GM21717 (cell line): Measurements from ENCODE around the gene OR6B3.
"Not testable (repeated sequence)": the region's sequence is repeated elsewhere in the genome, so short reads cannot be mapped to it uniquely, and the experiment has no call there.

Experiments used
- ATAC-seq: cut with Tn5 transposase; IDR thresholded peaks from one replicate; pipeline ENCODE4 v1.9.1; 2021; ENCODE audit warnings: mild to moderate bottlenecking, moderate library complexity; ENCODE audit not compliant: unreplicated experiment

OR6B3 gene

DNA sequence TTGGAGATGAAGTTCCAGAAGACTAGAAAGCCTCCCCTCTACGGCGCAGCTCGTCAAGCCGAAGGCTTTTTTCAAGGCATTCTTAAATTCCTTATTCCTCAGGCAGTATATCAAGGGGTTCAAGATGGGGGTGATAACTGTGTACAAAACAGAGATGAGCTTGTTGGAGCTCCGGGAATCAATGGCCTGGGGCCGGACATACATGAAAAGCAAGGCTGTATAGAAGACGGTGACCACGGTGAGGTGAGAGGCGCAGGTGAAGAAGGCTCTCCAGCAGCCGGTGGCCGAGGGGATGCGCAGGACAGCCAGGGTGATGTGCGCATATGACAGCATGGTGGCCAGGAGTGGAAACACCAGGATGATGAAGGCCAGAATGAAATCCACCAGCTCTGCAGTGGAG is 8.2 kb downstream of the OR6B3 start:
- no peak for ATAC-seq

DNA sequence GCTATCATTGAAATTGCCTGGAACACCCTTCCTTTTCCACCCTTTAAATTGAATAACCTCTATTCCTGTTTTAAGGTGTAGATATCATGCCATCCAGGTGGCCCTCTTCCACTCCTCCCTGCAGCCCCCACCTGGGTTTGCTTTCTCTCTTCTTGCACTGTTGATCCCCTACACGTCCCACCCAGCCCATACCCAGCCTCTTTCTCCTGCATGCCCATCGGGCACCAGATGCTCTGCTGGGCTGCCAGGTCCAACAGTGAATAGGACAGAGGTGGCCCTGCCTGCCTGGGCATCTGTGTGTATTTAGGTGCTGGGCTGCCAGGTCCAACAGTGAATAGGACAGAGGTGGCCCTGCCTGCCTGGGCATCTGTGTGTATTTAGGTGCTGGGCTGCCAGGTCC is 9.2 kb downstream of the OR6B3 start:
- ATAC-seq: not testable (repeated sequence)

DNA sequence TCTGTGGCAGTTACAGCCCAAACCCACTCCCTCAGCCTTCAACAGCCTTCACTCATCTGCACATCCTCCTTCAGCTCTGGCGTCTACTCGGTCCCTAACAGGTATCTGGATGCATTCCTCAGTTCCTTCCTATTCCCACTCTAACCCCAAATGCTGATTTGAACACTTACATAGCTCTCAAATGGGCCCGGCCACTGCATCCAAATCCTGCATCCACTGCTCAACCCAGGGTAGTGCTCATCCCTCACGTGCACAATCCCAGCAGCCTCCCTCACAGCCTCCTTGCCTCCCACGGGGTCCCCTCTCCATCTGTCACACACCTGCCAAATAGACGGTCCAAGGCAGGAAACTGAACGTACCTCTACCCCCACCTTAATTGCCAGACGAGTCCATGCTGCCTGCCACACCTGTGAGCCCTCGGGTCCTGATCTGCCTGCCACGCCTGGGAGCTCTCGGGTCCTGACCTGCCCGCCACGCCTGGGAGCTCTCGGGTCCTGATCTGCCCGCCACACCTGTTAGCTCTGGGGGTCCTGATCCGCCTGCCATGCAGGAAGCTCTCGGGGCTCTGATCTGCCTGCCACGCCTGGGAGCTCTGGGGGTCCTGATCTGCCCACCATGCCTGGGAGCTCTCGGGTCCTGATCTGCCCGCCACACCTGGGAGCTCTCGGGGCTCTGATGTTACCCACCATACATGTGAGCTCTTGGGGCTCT is 9.9 kb downstream of the OR6B3 start:
- no peak for ATAC-seq

DNA sequence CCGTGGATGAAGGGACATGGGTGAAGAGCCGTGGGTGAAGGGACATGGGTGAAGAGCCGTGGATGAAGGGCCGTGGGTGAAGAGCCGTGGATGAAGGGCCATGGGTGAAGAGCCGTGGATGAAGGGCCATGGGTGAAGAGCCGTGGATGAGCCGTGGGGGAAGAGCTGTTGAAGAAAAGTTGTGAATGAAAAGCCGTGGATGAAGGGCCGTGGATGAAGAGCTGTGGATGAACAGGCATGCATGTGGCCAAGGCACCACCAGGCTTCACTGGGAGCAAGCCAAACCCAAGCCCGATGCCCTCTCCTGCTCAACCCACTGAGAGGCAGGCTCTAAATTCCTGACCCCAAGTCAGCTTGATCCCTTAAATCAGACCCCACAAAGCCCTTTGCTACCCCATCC is 10.6 kb downstream of the OR6B3 start:
- ATAC-seq: no peak

DNA sequence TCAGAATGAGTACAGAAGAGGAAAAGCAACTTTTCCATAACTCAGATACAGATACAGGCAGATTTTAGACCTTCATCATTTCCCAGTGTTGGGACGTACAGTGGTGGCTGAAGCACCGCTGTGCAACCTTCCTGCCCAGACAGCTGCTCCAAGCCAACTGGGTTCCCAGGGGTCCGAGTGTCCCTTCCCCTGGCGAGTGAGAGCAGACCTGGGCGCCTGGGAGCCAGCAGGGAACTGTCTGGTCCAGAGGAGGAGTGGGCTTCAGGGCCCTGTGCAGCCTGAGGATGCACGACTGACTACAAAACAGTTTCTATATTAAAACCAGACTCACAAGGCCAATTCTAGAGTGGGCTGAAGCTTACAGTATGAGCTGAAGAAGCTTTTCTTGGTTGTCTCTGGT is 12.0 kb downstream of the OR6B3 start:
- no peak for ATAC-seq

GRCh38 chr2:240037358-240037757 is 16.0 kb downstream of the OR6B3 start:
- ATAC-seq: no peak

- ATAC-seq: no peak
Observed at GRCh38 chr2:240033330-240033678, 20.0 kb downstream of the OR6B3 start.

DNA sequence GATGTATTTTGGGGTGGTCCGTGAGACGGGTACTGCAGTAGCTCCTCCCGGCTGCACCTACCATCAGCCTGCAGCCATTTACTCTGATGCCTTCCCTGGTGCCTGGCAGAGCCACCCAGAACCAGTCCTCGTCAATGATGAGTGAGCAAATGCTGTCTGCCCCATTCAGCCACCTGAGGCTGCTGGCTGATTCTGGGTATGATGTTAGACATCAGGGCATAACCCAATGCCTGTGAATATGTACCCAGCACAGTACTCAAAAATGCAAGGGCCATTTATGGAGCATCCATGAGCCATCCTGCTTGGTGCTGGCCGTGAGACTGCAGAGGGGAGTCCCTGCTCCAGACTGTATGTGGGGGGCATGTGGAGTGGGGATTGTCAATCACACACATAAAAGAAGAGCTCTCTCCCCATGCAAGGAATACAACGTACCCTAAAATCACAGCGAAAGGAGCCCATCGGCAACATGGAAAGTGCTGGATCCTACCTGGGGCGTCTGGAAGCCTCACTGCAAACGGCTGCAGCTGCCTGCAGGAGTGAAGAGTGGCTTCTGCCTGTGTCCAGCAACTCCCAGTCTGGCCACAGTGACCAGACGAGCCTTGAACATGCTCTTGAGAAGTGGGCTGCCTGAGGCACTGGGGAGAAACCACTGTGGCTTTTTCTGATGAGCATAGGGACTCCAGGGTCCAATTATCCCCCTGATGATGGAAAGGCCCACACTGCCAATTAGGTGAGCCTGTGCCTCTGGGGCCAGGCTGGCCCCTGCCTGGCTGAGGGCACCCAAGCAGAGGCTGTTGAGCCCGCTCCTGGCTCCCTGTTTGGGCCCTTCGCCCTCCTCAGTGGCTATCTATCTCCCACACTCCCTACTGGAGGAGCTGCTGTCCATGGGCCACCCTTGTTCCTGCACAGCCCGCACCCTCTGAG is 20.7 kb downstream of the OR6B3 start:
- ATAC-seq: no peak

GRCh38 chr2:240030379-240031094 is 22.8 kb downstream of the OR6B3 start, which contains the start of gene OR6B2:
TSS of gene OR6B2 (minus strand) at chr2:240030429. CDS start at chr2:240030429, 0 bp downstream.
- no peak for ATAC-seq

DNA sequence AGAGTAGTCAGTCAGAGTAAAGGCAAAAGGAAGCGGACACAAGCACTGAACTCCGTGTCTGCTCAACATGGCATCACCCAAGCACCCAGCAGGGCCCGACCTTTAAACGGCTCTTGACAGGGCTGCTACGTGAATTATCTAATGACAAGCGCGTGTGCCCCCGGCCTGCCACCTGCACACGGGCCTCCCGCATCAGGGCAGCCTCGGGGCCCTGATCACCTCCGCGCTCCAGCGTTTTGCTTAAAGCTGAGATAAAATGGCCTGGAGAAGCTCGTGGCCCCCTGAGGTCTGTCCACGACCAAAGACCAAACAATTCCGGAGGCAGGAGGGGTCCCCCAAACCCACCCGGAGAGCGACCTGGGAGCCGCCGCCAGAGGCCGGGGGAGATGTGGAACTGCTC is 28.6 kb downstream of the OR6B3 start:
- ATAC-seq: peak; percentile 17

- ATAC-seq: no peak
Observed at GRCh38 chr2:240023792-240024191, 29.5 kb downstream of the OR6B3 start.

DNA sequence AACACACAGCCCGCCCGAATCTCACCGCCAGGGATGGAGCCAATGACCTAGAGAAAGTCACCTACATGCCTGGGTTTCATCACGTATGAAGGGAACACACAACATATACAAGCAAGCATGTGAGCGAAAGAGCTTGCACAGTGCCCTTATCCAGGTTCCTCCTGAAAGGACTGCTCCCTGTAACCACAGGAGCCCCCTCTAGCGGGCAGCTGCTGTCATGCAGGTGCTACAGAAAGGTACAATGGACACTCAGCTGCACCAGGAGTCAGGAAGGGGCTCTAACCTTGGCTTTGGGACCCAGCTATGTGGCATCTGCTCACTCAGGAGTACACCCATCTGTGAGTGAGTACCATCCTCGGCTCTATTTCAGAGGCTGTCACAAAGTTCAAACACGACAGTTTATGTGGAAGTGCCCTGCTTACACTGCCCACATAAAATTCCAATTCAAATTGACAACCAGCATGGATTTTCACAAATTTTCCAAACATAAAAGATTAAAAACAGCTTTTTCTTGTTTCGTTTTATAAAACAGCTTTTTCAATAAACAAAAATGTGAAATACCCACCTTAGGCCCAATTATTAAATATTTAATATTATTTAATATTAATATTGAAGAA is 31.7 kb downstream of the OR6B3 start:
- no peak for ATAC-seq

DNA sequence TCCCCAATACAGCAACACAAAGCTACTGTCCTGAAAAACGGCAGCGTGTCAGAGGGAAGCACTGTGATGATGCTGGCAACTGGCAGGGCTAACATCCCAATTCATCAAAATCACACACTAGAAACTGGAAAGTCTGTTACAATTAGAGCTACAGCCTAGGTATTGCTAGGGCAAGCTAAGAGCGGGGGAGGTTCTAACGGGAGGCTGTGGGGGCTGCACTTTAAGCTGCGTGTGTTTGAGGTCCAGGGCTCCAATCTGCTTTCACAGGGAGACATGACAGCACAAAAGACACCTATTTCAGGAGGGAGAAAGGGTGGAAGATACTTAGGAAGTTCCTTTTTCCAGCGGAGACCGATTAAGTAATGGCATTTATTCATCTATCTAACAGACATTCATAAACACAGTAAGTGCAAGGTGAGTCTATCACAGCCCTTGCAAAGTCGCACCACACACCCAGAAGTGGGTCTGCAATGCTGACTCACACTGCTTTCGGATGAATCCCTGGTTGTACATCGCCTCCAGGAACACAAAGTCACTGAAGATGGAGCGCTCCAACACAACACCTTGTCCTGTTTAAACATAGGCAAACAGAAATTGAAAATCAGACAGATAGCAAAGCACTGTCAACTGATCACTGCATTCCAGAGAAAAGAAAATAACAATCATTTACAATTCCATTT is 35.1 kb downstream of the OR6B3 start:
- ATAC-seq: no peak

- ATAC-seq: no peak
Observed at GRCh38 chr2:240014327-240014726, 39.0 kb downstream of the OR6B3 start.

- no peak for ATAC-seq
Observed at GRCh38 chr2:240013343-240013742, 40.0 kb downstream of the OR6B3 start.

GRCh38 chr2:240002983-240003382 is 50.3 kb downstream of the OR6B3 start:
- no peak for ATAC-seq

- ATAC-seq: no peak
Observed at GRCh38 chr2:240000671-240001070, 52.6 kb downstream of the OR6B3 start.

- no peak for ATAC-seq
Observed at GRCh38 chr2:239997686-239998409, 55.5 kb downstream of the OR6B3 start.
